ENCODE results near the gene ZWINT.

ZWINT gene, protein sequence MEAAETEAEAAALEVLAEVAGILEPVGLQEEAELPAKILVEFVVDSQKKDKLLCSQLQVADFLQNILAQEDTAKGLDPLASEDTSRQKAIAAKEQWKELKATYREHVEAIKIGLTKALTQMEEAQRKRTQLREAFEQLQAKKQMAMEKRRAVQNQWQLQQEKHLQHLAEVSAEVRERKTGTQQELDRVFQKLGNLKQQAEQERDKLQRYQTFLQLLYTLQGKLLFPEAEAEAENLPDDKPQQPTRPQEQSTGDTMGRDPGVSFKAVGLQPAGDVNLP

DNA sequence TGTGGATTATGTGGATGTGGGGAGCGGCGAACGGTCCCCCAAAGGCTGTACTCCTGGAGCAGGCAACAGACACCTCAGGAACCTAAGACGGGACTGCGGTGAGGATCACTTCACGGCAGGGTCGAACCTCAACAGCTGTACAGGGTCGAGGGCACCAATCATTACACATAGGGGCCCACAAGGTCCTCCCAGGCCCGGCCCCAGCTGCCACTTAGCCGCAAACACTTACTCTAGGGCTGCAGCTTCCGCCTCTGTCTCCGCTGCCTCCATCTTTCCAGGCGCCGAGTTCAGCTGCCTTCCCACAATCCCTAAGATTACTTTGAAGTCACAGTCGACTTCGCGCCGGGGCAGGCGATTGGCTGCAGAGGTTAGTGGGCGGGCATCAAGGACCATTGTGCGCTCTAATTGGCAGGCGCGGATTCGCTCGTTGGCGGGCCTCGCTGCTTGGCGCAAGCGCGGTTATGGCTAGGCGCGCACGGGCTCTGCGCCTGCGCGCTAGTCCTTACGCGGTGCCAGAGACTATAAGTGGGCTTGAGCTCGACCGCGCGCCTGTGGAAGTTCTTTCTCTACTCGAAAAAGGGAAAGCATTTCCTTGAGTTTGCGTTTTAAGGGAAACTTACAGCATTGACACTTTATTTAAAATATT, at the start of gene ZWINT:
TSS of gene ZWINT (minus strand) at position 293 of the 646 bp plus-strand sequence. CDS start at position 270, 23 bp downstream.
- in situ Hi-C loops (cut with HindIII; ENCODE audit: low sequenced_read_pairs), result no loop called here

DNA sequence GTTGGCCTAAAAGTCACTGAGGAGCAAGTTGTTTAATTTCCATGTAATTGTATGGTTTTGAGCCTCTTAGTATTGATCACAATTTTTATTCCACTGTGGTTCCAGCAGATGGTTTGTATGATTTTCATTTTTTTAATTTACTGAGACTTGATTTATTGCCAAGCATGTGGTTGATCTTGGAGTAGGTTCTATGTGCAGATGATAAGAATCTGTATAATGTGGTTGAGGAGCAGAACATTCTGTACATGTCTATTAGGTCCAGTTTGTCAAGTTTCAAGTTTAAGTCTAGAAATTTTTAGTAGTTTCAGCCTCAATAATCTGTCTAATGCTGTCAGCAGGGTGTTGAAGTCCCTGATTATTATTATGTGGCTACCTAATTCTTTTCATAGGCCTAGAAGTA, 22.7 kb upstream of the ZWINT start:
- in situ Hi-C loops (cut with HindIII; ENCODE audit: low sequenced_read_pairs), result no loop called here

DNA sequence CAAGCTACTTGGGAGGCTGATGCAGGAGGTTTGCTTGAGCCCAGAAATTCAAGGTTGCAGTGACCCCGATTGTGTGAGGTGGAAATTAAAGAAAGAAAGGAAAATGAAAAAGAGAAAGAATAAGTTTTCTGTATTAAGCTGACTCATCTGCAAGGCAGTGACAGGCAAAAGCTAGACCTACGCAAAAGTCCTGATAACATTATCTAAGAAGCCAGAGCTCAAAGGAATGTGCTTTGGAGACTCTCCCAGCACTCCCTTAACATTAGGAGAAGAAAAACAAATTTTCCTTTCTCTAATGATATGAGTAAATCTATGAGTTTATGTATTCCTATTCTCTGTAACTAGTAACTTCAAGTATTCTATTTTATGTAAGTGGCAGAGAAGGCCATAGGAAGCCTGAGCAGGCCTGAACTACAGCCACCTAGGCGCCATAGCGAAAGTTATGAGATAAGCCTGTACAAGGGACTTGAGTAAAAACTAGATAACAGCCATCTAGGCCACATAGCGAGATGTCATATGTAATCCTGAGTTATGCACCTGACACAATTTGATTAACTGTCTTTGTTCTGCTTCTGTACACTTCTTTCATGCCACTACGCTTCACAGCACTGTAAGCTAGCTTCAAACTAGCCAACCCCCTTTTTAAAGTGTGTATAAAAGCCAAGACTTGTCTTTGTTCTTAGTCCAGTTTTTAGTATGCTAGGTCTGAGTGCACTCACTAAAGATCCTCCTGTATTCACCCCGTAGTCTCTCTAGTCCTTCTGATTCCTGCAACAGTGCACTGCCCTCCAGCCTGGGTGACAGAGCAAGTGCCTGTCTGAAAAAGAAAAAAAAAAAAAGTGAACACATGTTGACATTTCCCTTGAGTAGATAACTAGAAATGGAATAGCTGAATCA, 9.4 kb upstream of the ZWINT start:
- in situ Hi-C loops (cut with HindIII; ENCODE audit: low sequenced_read_pairs), result no loop called here

DNA sequence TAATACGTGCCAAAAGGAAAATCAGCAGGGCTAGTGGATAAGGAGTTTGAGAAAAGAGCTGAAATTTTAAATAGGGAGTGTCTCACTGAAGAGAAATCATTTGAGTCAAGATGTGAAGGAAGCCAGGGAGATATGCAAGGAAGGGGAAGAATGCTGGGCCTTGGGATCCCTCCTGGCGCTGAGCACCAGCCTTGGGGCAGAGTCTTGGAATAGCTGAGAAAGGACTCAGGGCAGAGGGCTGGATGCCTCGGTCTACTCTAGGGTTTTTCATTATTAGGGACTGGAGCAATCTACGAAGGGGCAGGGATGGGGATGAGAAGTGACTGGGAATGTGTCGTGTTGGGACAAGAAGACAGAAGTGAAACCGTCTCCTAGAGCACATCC, 484 bp downstream of the ZWINT start:
- in situ Hi-C loops (cut with HindIII; ENCODE audit: low sequenced_read_pairs), result no loop called here

DNA sequence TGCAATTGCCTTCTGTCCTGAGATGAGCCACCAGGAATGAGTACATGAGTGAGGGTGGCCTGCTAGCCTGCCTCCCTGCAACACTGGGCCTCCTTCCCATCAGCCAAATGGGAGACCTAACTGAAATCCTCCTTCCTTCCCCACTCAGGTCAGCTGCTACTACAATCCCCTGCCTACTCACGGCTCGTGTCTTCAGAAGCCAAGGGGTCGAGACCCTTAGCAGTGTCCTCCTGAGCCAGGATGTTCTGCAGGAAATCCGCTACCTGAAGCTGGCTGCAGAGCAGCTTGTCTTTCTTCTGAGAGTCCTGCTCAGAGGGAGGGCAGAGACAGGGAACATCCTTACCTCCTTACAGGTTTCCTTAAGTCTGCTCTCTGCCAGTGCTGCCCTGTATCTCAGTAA, 1.2 kb downstream of the ZWINT start:
- in situ Hi-C loops (cut with HindIII; ENCODE audit: low sequenced_read_pairs), result no loop called here

DNA sequence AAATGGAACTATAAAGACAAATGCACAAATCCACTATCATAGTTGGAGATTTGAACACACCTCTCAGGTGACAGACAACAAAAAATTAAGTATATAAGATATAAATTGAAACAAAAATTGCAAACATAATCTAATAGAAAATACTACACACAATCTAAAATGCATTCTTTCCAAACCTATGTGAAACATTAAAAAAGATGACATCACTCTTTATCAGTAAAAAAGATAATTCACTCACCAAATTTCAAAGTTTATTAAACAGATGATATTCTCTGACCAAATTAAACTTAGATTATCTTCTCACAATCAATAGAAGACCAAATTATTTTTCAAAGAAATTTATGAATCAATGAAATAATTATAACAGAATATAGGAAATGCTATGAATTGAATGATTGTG, 4.0 kb downstream of the ZWINT start:
- in situ Hi-C loops (cut with HindIII; ENCODE audit: low sequenced_read_pairs), result no loop called here

DNA sequence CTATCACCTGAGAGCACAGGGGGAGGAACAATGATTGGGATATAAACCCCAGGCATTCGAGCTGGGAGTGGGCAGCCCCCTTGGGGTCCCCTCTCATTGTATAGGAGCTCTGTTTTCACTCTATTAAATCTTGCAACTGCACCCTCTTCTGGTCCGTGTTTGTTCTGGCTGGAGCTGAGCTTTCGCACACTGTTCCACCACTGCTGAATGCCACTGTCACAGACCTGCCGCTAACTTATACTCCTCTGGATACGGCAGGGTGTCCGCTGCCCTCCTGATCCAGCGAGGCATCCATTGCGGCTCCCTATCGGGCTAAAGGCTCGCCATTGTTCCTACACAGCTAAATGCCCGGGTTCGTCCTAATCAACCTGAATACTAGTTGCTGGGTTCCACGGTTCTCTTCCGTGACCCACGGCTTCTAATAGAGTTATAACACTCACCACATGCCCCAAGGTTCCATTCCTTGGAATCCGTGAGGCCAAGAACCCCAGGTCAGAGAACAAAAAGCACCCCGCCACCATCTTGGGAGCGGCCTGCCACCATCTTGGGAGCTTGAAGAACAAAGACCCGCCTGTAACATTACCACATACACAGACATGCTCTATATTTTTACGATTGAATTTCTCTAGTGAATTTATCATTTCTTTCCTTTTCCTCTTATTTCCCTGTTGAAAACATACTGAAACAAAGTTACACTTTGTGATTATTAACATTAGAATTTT, 9.0 kb downstream of the ZWINT start:
- in situ Hi-C loops (cut with HindIII; ENCODE audit: low sequenced_read_pairs), result no loop called here

DNA sequence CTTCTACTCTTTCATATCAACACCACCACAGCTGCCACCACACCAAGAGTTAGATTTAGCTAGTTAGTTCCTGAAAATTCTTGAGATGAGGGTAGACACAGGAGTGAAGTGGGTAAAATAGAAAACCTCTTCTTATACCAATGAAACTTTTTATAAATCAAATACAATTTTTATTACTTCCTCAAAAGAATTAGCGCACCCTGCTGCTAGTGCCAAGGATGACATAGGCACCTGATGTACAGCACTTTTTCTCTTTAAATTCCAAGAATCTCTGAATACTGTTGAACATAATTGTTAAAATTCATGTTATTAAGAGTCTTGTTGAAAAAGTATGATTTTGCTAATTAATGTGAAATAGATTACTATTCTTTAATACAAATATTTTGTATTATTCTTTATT, 11.4 kb downstream of the ZWINT start:
- in situ Hi-C loops (cut with HindIII; ENCODE audit: low sequenced_read_pairs), result no loop called here

DNA sequence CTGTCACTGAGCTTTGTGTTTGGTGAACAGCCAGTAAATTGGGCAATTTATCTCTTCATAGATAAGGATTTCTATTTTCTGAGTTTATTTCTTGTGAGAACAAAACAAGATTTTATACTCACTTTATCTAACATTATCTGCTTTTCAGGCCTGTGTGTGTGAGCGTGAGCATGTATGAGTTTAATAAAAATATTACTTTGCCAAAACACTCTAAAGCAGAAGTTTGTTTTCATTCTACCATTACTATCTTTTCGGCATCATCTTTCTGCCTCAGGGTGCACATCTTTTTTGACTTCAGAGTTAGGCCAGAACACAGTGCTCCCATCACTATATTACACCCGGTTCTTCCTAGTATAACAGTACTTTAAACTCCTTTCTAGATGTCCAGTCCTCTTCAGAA, 13.0 kb downstream of the ZWINT start:
- in situ Hi-C loops (cut with HindIII; ENCODE audit: low sequenced_read_pairs), result no loop called here

DNA sequence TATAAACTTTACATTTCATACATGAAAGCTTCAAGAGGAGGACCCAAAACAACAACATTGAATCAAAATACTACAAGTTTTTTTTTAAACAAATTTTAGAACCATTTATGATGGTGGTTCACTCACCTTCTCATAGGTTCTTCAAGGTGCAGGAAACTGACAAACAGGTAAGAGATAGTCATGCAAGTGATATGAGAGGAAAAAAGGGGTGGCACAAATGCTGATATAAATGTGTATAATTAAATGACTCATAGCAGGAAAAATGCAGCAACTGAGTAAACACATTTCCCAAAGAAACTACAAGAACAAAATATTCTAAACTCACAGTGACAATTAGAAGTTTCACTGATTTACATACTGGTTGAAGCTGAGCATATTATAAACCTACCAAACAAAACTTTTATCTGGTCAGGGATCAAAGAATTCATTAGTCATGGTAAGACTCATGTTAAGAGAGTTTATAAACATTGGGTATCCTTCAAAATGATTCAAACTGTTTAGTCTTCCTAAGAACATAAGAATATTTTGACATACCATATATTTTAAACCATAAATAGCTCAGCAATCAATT, 14.1 kb downstream of the ZWINT start:
- in situ Hi-C loops (cut with HindIII; ENCODE audit: low sequenced_read_pairs), result no loop called here

DNA sequence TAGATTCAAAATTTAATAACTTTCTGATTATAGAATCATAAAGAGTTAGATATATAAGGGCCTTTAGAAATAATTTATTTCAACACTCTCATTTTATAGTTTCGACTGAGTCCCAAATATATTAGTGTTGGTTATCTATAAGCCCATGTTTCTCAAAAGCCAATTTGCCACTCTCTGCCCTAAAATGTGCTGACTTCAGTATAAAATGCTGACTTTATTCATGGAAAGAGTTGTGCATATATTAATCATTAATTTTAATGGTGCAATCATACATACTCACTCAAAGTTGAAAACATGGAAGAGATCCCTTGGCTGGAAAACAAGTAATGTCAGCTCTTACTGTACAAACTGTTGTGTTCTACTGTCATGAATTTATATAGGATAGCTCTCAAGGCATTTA, 19.4 kb downstream of the ZWINT start:
- in situ Hi-C loops (cut with HindIII; ENCODE audit: low sequenced_read_pairs), result no loop called here

DNA sequence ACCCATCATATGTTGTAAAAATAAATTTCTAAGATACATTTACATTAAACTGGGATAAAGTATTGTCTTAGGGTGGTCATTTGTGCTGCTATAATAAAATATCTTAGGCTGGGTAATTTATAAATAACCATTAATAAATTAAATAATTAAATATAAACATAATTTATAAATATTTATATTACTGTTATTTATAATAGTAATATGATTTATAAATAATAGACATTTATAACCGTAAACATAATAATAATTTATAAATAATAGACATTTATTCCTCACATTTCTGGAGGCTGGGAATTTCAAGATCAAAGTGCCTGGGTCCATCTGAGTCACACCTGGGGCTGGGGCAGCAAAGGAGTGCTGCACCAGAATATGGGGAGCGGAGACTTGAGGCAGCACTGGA, 31.1 kb downstream of the ZWINT start:
- in situ Hi-C loops (cut with HindIII; ENCODE audit: low sequenced_read_pairs), result no loop called here

DNA sequence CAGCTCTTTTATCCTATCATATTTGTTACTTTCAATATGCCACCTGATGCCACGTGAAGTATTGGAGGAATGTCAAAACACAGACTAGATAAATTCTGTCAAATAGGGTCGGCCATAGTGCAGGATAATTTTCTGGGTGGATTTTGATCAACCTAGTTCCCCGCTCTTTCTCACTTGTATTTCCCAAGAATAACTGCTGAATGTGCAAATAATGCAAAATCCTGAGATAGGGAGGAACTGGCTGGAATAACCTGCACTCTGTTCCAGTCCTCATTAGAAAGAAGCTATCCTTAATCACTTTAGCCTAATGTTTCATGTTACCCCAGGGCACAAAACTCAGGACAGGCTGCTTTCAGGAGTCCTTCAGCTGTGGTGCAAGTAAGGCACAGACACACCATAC, 33.9 kb downstream of the ZWINT start:
- in situ Hi-C loops (cut with HindIII; ENCODE audit: low sequenced_read_pairs), result no loop called here

DNA sequence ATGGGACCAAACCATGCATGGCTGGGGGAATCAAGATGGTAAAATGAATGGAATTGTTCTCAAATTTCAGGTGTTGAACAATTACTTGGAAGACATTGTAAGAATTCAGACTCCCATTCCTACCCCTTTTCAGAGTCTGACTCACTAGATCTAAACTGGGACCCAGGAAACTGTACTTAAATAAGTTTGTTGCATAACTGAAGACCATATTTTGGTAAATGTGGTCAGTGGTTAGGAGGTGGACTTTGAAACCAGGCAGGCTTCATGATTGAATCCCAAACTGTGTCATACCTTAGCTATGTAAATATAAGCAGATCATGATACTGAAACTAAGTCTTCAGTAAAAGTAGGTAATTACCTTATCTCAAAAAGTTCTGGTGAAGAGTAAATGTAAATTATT, 41.7 kb downstream of the ZWINT start:
- in situ Hi-C loops (cut with HindIII; ENCODE audit: low sequenced_read_pairs), result no loop called here

DNA sequence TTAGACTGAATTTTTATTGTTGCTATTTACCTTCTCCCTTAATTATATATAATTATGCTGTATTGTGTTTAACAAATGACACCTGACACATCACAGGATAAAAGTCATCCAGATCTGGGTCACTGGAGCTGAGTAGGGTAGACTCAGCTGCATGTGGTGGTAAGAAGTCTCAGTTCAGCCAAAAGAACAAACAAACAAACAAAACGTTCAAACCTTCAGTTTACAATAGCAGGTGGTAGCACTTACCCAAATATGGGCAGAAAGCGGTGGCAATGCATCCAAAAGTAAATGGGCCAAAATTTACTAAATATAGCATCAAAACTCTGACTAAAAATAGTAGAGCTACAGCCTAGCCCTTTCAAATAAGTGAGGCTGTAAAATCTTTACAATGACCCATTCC, 42.2 kb downstream of the ZWINT start:
- in situ Hi-C loops (cut with HindIII; ENCODE audit: low sequenced_read_pairs), result no loop called here

DNA sequence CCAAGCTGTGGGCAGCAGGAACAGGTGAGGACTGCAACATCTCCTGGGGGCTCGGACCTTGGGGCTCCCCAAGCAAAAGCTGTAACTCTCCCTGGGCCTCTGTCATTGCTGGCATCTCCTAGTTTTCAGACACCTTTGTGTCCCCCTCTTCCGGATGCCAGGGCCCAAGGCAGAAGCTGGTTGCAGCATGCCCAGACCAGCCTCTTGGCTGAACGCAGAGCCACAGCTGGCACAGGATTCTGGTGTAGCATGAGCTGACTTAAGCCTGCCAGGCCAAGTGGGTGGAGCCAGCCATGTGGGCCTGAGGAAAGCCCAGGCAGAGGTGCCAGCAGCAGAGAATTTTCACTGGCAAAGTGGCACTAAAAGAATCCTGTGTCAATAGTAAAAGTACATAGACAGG, 43.5 kb downstream of the ZWINT start:
- in situ Hi-C loops (cut with HindIII; ENCODE audit: low sequenced_read_pairs), result no loop called here

DNA sequence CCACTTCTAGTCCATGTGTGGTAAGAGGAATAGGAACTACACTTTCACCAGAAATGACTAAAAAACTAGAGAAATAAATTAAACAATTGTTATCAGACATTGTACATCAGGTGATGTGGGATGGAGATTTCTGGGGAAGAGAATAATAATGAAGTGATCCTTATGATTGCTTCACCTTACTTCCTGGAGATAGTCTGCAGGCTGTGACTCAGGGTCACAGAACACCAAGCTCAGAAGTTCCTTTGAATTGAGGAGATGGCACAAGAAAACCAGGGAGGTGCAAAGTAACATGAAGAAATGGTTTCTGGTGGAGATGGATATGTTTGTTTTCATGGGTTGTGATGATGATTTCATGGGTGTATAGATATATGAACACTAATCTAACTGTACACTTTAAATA, 44.5 kb downstream of the ZWINT start:
- in situ Hi-C loops (cut with HindIII; ENCODE audit: low sequenced_read_pairs), result no loop called here
